ENCODE measurements around the gene ADD1.
"Not testable (repeated sequence)": the region's sequence is repeated elsewhere in the genome, so short reads cannot be mapped to it uniquely, and the experiment has no call there.

ADD1 gene

GRCh38 chr4:2886622-2887021 is 43.0 kb downstream of the ADD1 start:
- DNase-seq (ENCODE audit: low read depth in 2 of 2) = no peak

DNA sequence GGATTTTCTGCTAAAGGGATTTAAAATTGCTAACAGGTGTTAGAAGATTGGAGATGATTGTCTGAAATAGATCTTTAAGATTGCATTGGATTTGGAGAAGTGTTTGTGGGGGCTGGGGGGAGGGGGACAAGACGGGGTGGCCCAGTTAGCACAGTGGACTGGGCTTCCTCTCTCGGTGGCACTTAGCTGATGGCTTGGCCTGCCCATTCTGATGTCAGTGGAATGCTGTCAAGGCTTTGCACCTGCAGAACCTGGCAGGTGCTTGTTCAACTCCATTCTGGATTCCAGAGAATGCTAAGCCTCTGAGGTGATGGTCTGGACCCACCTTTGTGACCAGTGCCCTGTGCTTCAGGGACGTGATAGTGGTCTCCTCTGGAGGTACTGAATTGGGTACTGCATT is 43.7 kb downstream of the ADD1 start:
- no peak for DNase-seq (ENCODE audit: low read depth in 2 of 2)

- no peak for DNase-seq (ENCODE audit: low read depth in 2 of 2)
These were observed 45.2 kb downstream of the ADD1 start for GRCh38 chr4:2888886-2889285.

DNA sequence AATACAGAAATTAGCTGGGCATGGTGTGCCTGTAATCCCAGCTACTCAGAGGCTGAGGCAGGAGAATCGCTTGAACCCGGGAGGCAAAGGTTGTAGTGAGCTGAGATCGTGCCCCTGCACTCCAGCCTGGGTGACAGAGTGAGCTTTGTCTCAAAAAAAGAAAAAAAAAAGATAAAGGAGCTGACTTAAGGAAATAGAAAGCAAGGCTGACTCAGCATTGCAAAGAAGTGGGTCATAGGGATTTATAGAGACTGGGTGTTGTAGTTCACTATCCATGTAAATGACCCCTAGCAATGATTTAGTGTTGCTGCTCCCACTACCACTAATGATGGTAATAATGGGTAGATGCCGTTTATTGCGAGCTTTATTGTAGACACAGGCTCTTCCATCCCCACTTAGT is 47.6 kb downstream of the ADD1 start:
- no peak for DNase-seq (ENCODE audit: low read depth in 2 of 2)

DNA sequence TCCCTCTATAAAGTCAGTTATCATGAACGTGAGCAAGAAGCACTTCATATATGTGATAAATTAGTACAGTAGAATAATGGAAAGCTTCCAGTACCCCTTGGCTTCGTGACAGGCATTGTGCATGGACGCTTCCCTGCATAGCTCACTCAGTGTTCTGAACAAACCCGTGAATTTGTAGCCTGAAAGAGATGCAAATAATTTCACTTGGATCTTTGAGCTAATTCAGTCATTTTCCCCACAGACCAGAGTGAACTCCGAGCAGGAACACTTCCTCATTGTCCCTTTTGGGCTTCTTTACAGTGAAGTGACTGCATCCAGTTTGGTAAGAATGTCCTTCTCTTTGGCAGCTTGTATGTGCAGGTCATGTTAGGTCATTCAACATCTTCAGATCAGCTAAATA is 50.1 kb downstream of the ADD1 start:
- no peak for DNase-seq (ENCODE audit: low read depth in 2 of 2)

GRCh38 chr4:2898001-2898400 is 54.4 kb downstream of the ADD1 start:
- DNase-seq (ENCODE audit: low read depth in 2 of 2) = no peak

GRCh38 chr4:2900741-2901140 is 57.1 kb downstream of the ADD1 start:
- no peak for DNase-seq (ENCODE audit: low read depth in 2 of 2)

GRCh38 chr4:2901186-2901585 is 57.5 kb downstream of the ADD1 start:
- no peak for DNase-seq (ENCODE audit: low read depth in 2 of 2)

- DNase-seq (ENCODE audit: low read depth in 2 of 2) = no peak
These were observed 58.5 kb downstream of the ADD1 start for GRCh38 chr4:2902126-2902525.

- no peak for DNase-seq (ENCODE audit: low read depth in 2 of 2)
These were observed 61.9 kb downstream of the ADD1 start for GRCh38 chr4:2905544-2905943.

DNA sequence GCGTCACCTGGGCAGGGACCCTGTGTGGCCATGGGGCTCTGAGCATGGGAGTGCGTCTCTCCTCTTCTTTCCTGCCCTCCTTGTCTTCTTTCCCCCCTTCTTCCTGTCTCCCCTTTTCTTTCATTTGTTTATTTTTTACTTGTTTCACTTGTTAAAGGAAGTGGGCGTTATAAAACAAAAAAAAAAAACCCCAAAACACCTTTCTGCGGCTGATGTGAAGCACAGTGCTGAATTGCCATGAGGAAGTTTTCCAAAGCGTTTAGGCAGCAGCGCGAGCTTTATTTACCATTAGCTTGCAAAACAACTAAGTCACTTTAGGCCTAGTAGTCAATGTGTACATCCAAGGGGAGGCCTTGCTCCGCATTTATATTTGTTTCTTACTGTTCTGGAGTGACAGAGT is 62.6 kb downstream of the ADD1 start:
- no peak for DNase-seq (ENCODE audit: low read depth in 2 of 2)

DNA sequence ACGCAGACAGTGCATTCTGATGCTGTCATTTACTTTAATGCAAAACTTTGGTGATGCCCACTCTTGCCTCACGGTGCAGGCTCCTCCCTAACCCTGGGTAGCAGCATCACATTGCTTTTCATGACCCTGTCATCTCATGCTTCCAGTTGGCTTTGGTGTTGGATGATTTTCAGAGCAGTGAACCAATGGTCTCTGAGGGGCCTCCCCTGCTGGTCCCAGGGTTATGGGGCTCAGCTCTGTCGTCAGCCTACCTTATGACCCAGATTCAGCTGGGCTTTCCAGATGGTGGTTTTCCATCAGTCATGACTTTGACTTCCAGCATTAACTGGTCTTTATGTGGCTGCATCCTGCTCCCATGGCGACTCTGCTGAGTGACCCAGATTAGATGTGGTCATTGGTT is 63.6 kb downstream of the ADD1 start:
- no peak for DNase-seq (ENCODE audit: low read depth in 2 of 2)

DNA sequence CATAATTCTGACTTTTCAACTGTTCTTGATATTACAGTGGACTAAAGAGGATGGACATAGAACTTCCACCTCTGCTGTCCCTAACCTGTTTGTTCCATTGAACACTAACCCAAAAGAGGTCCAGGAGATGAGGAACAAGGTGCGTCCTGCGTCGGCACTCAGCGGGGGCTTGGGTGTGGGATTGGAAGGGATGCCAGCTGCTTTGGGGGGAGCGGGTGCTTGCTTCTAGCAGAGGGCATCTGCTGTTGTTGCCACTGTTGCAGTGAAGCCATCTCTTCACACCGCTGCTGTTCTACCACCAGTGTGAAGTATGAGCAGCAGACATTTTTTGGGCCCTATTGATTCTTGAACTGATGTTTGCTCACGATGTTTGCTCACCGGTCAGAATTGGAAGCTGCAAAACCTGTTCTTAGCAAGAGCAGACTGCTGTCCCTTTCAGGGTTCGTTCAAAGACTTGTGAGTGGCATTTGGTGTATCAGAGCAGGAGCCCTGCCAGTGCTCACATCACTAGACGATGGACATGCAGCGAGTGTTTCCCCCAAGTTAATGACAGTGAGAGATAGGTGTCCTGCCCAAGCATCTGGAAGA is 64.2 kb downstream of the ADD1 start:
- DNase-seq (ENCODE audit: low read depth in 2 of 2) = no peak

DNA sequence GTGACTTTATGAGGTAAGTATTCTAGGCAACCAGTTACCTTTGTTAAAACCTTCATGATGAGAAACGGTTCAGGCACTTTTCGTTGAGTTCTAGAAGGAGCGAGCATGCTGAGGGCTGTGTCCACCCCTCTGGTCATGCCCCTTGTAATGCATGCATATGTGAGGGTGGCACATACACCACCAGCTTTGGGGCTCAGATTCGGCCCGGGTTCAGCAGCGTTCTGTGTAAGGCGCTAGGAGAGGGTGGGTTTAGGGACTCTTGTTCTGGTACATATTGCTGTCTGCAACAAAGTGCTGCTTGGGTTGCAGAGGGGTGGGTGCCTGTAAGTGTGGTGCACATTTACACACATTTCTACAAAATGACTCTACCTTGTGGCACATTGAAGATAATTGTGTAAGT is 65.0 kb downstream of the ADD1 start:
- DNase-seq (ENCODE audit: low read depth in 2 of 2) = no peak

- no peak for DNase-seq (ENCODE audit: low read depth in 2 of 2)
These were observed 65.9 kb downstream of the ADD1 start for GRCh38 chr4:2909583-2909982.

- DNase-seq (ENCODE audit: low read depth in 2 of 2) = no peak
These were observed 66.8 kb downstream of the ADD1 start for GRCh38 chr4:2910409-2910808.

DNA sequence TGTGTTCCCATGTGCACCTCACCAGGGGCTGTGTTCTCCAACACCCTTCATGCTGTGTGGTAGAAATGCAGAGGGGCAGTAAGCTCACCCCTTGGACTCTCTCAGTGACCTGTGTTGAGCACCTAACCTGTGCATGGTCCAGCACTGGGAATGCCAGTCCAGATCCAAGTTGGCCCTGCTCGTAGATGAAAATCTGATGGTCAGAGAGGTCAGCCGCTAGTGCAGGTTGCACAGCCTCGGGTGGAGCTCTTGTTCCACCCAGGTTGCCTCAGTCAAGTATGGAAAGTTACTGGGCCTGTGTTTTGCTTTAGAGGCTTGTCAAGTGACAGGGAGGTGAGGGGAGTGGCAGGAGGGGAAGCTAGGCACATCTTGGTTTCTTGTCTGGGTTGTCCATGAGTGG is 68.2 kb downstream of the ADD1 start:
- DNase-seq (ENCODE audit: low read depth in 2 of 2) = no peak

- DNase-seq (ENCODE audit: low read depth in 2 of 2) = no peak
These were observed 69.5 kb downstream of the ADD1 start for GRCh38 chr4:2913168-2913567.

- no peak for DNase-seq (ENCODE audit: low read depth in 2 of 2)
These were observed 70.8 kb downstream of the ADD1 start for GRCh38 chr4:2914256-2915126.

- DNase-seq (ENCODE audit: low read depth in 2 of 2) = no peak
These were observed 72.1 kb downstream of the ADD1 start for GRCh38 chr4:2915789-2916188.

DNA sequence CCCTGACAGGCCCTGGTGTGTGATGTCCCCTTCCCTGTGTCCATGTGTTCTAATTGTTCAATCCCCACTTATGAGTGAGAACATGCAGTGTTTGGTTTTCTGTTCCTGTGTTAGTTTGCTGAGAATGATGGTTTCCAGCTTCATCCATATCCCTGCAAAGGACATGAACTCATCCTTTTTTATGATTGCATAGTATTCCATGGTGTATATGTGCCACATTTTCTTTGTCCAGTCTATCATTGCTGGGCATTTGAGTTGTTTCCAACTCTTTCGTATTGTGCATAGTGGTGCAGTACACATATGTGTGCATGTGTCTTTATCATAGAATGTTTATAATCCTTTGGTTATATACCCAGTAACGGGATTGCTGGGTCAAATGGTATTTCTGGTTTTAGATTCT is 73.1 kb downstream of the ADD1 start:
- DNase-seq (ENCODE audit: low read depth in 2 of 2) = not testable (repeated sequence)

DNA sequence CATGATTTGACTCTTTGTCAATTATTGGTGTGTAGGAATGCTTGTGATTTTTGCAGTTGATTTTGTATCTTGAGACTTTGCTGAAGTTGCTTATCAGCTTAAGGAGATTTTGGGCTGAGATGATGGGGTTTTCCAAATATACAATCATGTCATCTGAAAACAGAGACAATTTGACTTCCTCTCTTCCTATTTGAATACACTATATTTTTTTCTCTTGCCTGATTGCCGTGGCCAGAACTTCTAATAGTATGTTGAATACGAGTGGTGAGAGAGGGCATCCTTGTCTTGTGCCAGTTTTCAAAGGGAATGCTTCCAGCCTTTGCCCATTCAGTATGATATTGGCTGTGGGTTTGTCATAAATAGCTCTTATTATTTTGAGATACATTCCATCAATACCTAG is 74.7 kb downstream of the ADD1 start:
- not testable (repeated sequence) for DNase-seq (ENCODE audit: low read depth in 2 of 2)

GRCh38 chr4:2918714-2919113 is 75.1 kb downstream of the ADD1 start:
- not testable (repeated sequence) for DNase-seq (ENCODE audit: low read depth in 2 of 2)
